GM21360 (cell line): ENCODE measurements around the gene PLPPR1.

Experiments
- ATAC-seq: cut with Tn5 transposase; IDR thresholded peaks from one replicate; pipeline ENCODE4 v1.9.1; 2021; ENCODE audit warnings: mild to moderate bottlenecking, moderate library complexity; ENCODE audit not compliant: unreplicated experiment

PLPPR1 gene

GRCh38 chr9:101028346-101029314 lies at the start of gene PLPPR1:
PLPPR1 (plus strand) TSS chr9:101028727.
- no peak for ATAC-seq

GRCh38 chr9:100989731-100990130 lies 38.8 kb upstream of the PLPPR1 start:
- no peak for ATAC-seq

GRCh38 chr9:100990605-100991381 lies 37.7 kb upstream of the PLPPR1 start:
- no peak for ATAC-seq

- ATAC-seq: no peak
Measured at GRCh38 chr9:100992632-100993031, 35.9 kb upstream of the PLPPR1 start.

GRCh38 chr9:100999906-101000544 lies 28.5 kb upstream of the PLPPR1 start:
- ATAC-seq: no peak

GRCh38 chr9:101005246-101005645 lies 23.3 kb upstream of the PLPPR1 start:
- ATAC-seq: no peak

GRCh38 chr9:101014566-101014965 lies 14.0 kb upstream of the PLPPR1 start:
- ATAC-seq: no peak

GRCh38 chr9:101018467-101018866 lies 10.1 kb upstream of the PLPPR1 start:
- ATAC-seq: no peak

- no peak for ATAC-seq
Measured at GRCh38 chr9:101022704-101023103, 5.8 kb upstream of the PLPPR1 start.

GRCh38 chr9:101025940-101026339 lies 2.6 kb upstream of the PLPPR1 start:
- ATAC-seq: no peak

GRCh38 chr9:101026824-101027223 lies 1.7 kb upstream of the PLPPR1 start:
- ATAC-seq: no peak

GRCh38 chr9:101027236-101027635 lies 1.3 kb upstream of the PLPPR1 start:
- ATAC-seq: no peak

GRCh38 chr9:101027733-101028345 lies 688 bp upstream of the PLPPR1 start:
- no peak for ATAC-seq

- no peak for ATAC-seq
Measured at GRCh38 chr9:101029315-101030085, 973 bp downstream of the PLPPR1 start.

GRCh38 chr9:101030086-101030391 lies 1.5 kb downstream of the PLPPR1 start:
- no peak for ATAC-seq

GRCh38 chr9:101032426-101032825 lies 3.9 kb downstream of the PLPPR1 start:
- no peak for ATAC-seq

- ATAC-seq: no peak
Measured at GRCh38 chr9:101034222-101034621, 5.7 kb downstream of the PLPPR1 start.

- no peak for ATAC-seq
Measured at GRCh38 chr9:101035098-101035497, 6.6 kb downstream of the PLPPR1 start.

- no peak for ATAC-seq
Measured at GRCh38 chr9:101037430-101037829, 8.9 kb downstream of the PLPPR1 start.

GRCh38 chr9:101038488-101038887 lies 10.0 kb downstream of the PLPPR1 start:
- no peak for ATAC-seq
